Peyer's patch (tissue), 4 donors: ENCODE measurements around the gene BHLHE23.

Experiments used
- POLR2A ChIP-seq, 2 donors: fragments of 450-650 bp; IDR thresholded peaks; one replicate each; pipeline ENCODE4 v1.5.1; 2017; ENCODE audit warnings: antibody characterized with exemption in 2 of 2, mild to moderate bottlenecking in 2 of 2, moderate library complexity in 2 of 2
- TF ChIP-seq, protein P1 (sequence below), 6 experiments: fragments of 450-650 bp in 4 of 6; fragments of 200-600 bp in 2 of 6; sonication (generic) in 1 of 6; IDR thresholded peaks; one replicate each; pipeline ENCODE4 v1.5.1; 2017 to 2019; ENCODE audit warnings: antibody characterized with exemption in 6 of 6, mild to moderate bottlenecking in 3 of 6, moderate library complexity in 1 of 6

DNA sequence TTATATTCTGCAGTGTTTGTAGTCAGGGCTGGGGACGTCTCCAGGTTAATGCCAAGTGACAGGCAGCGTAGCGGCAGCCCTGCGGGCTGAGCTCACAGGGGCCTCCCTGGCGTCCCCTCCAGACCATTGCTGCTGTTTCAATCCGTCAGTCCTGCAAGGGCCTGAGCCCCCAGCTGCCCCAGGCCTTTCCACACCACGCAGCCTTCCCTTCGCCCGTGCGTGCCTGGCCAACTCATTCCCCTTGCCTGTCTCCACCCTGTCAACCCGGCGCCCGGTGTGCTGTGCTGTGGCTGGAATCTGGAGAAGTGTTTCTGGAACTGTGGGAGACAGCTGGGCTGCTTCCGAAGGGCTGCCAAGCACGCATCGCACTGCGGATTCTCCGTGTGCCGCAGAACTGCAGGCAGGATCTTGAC, 11.9 kb downstream of the BHLHE23 start:
- TF ChIP-seq, protein P1, sequence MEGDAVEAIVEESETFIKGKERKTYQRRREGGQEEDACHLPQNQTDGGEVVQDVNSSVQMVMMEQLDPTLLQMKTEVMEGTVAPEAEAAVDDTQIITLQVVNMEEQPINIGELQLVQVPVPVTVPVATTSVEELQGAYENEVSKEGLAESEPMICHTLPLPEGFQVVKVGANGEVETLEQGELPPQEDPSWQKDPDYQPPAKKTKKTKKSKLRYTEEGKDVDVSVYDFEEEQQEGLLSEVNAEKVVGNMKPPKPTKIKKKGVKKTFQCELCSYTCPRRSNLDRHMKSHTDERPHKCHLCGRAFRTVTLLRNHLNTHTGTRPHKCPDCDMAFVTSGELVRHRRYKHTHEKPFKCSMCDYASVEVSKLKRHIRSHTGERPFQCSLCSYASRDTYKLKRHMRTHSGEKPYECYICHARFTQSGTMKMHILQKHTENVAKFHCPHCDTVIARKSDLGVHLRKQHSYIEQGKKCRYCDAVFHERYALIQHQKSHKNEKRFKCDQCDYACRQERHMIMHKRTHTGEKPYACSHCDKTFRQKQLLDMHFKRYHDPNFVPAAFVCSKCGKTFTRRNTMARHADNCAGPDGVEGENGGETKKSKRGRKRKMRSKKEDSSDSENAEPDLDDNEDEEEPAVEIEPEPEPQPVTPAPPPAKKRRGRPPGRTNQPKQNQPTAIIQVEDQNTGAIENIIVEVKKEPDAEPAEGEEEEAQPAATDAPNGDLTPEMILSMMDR (IDR thresholded peaks at IDR 0.05): no peak
- TF ChIP-seq POLR2A (IDR thresholded peaks at IDR 0.05): no peak
